HTERT RPE-1 (cell line): Measurements from ENCODE around the gene CCN5.

ENCODE experiments used
- in situ Hi-C: fragments of 300-500 bp; cut with MboI; formaldehyde crosslinking; loops from 4 replicates; pipeline ENCODE4 v1.14.3; 2020; ENCODE audit warnings: low sequenced_read_pairs

CCN5 gene

DNA sequence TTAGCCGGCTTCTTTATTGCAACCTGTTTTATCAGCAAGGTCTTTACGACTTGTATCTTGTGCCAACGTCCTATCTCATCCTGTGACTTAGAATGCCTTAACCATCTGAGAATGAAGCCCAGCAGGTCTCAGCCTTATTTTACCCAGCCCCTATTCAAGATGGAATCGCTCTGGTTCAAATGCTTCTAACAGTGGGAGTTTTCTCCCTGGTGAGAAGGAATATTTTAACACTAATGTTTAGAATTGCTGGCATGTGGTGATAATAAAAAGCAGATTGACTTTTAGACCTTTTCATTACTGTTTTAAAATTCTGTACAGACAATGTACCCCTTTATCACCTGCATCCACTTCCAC, 20.6 kb downstream of the CCN5 start:
- in situ Hi-C loops = no loop called here

- in situ Hi-C loops = no loop called here
Observed at GRCh38 chr20:44736170-44737021, 21.2 kb downstream of the CCN5 start.

DNA sequence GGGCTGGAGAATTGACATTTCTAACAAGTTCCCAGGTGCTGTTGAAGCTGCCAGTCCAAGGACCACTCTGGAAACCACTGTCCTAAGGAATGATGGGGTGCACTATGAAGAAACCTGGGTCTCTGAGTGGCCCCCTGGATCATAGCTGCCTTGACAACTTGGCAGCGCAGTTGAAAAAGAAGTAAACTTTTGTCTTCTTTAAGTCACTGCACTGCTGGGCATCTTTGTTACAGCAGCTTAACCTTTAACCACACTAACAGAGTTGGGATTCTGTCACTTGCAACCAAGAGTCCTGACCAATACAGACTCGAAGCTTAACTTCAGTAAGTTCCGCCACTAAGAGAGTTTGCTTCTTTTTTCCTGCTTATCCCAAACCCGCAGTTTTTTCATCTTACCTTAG, 21.9 kb downstream of the CCN5 start:
- in situ Hi-C loops = no loop called here

- in situ Hi-C loops = no loop called here
Observed at GRCh38 chr20:44738813-44739477, 23.8 kb downstream of the CCN5 start.

DNA sequence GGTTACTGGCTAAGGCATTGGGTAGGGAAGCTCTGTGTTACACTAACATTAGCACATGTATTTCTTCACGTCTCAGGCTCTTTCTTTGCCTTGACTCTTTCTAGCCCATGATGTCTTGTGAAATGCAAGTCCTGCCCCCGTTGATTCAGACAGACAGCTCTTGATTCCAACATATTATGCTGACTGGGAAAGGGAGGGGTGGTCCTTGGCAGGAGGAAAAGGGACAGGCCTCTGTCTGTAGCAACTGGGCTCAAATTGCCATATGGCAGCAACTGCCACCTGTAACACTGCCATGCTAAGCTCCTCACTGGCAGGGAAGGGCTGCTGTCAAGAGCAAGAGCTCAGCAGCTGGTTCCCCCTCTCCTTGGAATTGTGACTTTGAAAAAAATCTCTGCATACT, 24.8 kb downstream of the CCN5 start:
- in situ Hi-C loops = no loop called here

- in situ Hi-C loops = no loop called here
Observed at GRCh38 chr20:44742304-44743079, 27.3 kb downstream of the CCN5 start.

DNA sequence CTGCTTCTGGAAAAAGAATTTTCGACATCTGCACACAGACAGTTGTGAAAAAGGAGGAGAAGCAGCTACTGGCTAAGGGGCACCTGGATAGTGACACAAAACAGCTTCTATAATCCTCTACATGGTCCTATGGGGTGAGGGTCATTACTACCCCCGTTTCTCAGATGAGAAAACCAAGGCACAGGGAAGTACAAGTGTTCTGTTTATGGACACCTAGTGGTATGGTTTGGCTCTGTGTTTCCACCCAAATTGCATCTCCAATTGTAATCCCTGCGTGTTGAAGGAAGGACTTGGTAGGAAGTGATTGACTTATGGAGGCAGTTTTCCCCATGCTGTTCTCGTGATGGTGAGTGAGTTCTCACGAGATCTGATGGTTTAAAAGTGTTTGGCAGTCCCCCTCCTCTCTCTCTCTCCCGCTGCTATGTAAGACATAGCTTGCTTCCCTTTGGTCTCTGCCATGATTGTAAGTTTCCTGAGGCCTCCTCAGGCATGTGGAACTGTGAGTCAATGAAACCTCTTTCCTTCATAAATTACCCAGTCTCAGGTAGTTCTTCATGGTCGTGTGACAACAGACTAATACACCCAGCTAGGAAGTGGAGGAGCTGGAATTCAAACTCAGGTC, 28.0 kb downstream of the CCN5 start:
- in situ Hi-C loops = no loop called here

DNA sequence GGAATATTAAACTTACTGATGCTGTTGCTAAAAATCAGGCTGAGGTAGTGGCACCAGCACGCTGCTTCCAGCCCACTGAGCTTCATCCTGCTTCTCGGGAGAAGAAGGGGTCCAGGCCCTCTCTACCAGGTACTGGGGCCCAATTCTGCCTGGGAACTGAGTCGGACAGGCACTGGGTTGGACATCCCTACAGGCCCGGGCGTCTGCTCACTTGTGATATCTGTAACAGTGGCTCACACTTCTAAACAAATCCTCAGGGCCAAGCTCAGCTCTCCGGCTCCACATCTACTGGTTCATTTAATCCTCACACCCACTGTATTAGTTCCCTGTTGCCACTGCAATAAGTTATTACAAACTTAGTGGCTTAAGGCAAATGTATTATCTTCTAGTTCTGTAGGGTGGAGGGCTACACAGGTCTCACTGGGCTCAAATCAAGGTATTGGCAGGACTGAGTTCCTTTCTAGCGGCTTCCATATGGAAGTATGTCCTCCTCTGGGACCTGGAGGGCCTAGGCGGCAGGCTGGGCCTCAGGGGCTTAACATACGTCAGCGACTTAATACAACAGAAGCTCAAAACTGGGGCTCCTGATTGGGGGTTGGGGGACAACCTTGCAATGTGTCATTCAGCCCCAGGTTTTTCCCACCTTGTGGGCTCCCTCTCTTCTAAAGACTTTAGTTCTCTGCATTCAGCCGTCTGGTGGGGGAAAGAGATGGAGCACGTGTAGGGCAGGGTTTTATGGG, 28.9 kb downstream of the CCN5 start:
- in situ Hi-C loops = no loop called here

DNA sequence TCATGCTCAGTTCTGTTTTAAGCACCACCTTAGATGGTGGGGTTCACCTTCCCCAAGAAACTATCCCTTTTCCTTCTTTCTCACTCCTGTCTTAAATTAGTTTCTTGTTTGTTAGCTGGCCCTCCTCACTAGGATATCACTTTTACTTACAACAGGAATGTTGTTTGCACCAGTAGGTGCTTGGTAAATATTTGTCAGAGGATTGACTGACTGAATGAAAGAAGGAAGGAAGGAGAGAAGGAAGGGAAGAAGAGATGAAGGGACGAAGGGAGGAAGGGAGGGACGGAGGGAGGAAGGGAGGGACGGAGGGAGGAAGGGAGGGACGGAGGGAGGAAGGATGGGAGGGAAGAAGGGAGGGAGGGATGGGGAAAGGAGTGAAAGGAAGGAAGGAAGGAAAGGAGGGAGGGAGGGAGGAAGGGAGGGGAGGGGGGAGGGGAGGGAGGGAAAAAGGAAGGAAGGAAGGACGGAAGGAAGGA, 30.0 kb downstream of the CCN5 start:
- in situ Hi-C loops = no loop called here

- in situ Hi-C loops = no loop called here
Observed at GRCh38 chr20:44745598-44746366, 30.6 kb downstream of the CCN5 start, which contains the start of gene KCNK15. TSS of gene KCNK15 (plus strand) at chr20:44745865. CDS start at chr20:44745911, 46 bp downstream.

GRCh38 chr20:44746367-44747165, 31.4 kb downstream of the CCN5 start:
- in situ Hi-C loops = no loop called here

GRCh38 chr20:44747166-44748004, 32.2 kb downstream of the CCN5 start:
- in situ Hi-C loops = no loop called here

- in situ Hi-C loops = no loop called here
Observed at GRCh38 chr20:44748005-44748370, 32.8 kb downstream of the CCN5 start.

- in situ Hi-C loops = no loop called here
Observed at GRCh38 chr20:44750081-44750805, 35.1 kb downstream of the CCN5 start.

- in situ Hi-C loops = no loop called here
Observed at GRCh38 chr20:44752099-44752931, 37.1 kb downstream of the CCN5 start.

DNA sequence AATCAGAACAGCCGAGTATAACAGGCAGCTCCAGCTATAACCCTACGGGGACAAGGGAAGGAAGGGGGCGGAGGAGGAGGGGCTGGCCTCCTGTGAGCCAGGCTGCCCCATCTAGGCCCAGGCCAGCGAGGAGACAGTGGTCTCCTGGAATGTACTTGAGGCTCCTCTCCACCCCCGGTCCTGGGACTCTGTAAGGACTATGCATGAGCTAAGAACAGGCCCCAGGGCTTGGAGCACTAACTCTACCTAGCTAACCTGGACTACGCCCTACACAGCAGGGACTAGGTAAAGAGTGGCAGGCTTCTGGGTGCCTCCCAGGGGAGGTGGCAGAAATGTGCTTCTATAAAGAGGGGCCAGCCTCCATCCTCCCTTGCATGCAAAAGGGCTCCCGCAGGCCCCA, 39.4 kb downstream of the CCN5 start:
- in situ Hi-C loops = no loop called here
